Urothelium cell line (cell line): ENCODE data around the gene EHD3.

Experiments
- DNase-seq: peaks from one replicate; pipeline ENCODE4 v3.0.0; 2011; ENCODE audit warnings: low spot score, mixed read lengths
- FAIRE-seq: peaks from 2 replicates; lab custom pipeline; 2011; peaks lifted over from hg19 to GRCh38; lab: Jason Lieb, UNC

The EHD3 gene

GRCh38 chr2:31234683-31235503 is 941 bp downstream of the EHD3 start:
- FAIRE-seq (no peak), DNase-seq (no peak)

- FAIRE-seq (no peak), DNase-seq (peak; percentile 62)
These were observed 1.6 kb downstream of the EHD3 start for GRCh38 chr2:31235504-31235902.

- no peak for DNase-seq
- no peak for FAIRE-seq
These were observed 2.7 kb downstream of the EHD3 start for GRCh38 chr2:31236433-31237205.

GRCh38 chr2:31237348-31238017 is 3.5 kb downstream of the EHD3 start:
- FAIRE-seq (no peak), DNase-seq (no peak)

GRCh38 chr2:31238126-31238905 is 4.4 kb downstream of the EHD3 start:
- FAIRE-seq (no peak), DNase-seq (no peak)

- FAIRE-seq (peak; percentile 37), DNase-seq (no peak)
These were observed 5.1 kb downstream of the EHD3 start for GRCh38 chr2:31238906-31239592.

- FAIRE-seq (no peak), DNase-seq (no peak)
These were observed 5.7 kb downstream of the EHD3 start for GRCh38 chr2:31239593-31240177.

GRCh38 chr2:31240381-31241365 is 6.7 kb downstream of the EHD3 start:
- DNase-seq (no peak), FAIRE-seq (no peak)

- FAIRE-seq, result peak; percentile 9
- no peak for DNase-seq
These were observed 7.8 kb downstream of the EHD3 start for GRCh38 chr2:31241625-31242270.

- no peak for FAIRE-seq
These were observed 9.1 kb downstream of the EHD3 start for GRCh38 chr2:31243053-31243452.

GRCh38 chr2:31244101-31244500 is 10.1 kb downstream of the EHD3 start:
- FAIRE-seq (no peak), DNase-seq (no peak)

More at GRCh38 chr2:31243053-31243452, 9.1 kb downstream of the EHD3 start:
- DNase-seq, result no peak

GRCh38 chr2:31246184-31246852 is 12.4 kb downstream of the EHD3 start:
- DNase-seq, result no peak
- FAIRE-seq, result no peak

- DNase-seq (no peak), FAIRE-seq (no peak)
These were observed 13.8 kb downstream of the EHD3 start for GRCh38 chr2:31247711-31248110.

- no peak for DNase-seq
- no peak for FAIRE-seq
These were observed 14.2 kb downstream of the EHD3 start for GRCh38 chr2:31248139-31248538.

GRCh38 chr2:31249009-31249690 is 15.2 kb downstream of the EHD3 start:
- no peak for FAIRE-seq

GRCh38 chr2:31251018-31251417 is 17.1 kb downstream of the EHD3 start:
- no peak for DNase-seq
- FAIRE-seq, result no peak

More at GRCh38 chr2:31249009-31249690, 15.2 kb downstream of the EHD3 start:
- no peak for DNase-seq

GRCh38 chr2:31251851-31252250 is 17.9 kb downstream of the EHD3 start:
- DNase-seq, result no peak
- no peak for FAIRE-seq
